Endothelial cell (in vitro differentiated cells): Measurements from ENCODE around the gene OMA1. TPM values are rescaled to one million over a fixed set of nuclear protein-coding genes. Genes with fewer than 3 reads are reported as not detected.

ENCODE experiments used
- DNase-seq: peaks from one replicate; pipeline ENCODE4 v3.0.0; 2021; ENCODE audit warnings: low spot score
- H3K27ac Mint-ChIP-seq: one replicate; pipeline ENCODE4 v1.8.0; 2021; ENCODE audit warnings: mixed read lengths, inconsistent platforms; ENCODE audit not compliant: unreplicated experiment
- H3K27me3 Mint-ChIP-seq: one replicate; pipeline ENCODE4 v1.8.0; 2021; ENCODE audit warnings: mild to moderate bottlenecking, moderate library complexity, mixed read lengths, inconsistent platforms; ENCODE audit not compliant: unreplicated experiment
- H3K36me3 Mint-ChIP-seq: one replicate; pipeline ENCODE4 v1.8.0; 2021; ENCODE audit warnings: mild to moderate bottlenecking, low read depth, mixed read lengths, inconsistent platforms; ENCODE audit not compliant: unreplicated experiment
- H3K4me1 Mint-ChIP-seq: one replicate; pipeline ENCODE4 v1.8.0; 2021; ENCODE audit warnings: mild to moderate bottlenecking, mixed read lengths, inconsistent platforms; ENCODE audit not compliant: unreplicated experiment
- H3K4me3 Mint-ChIP-seq: one replicate; pipeline ENCODE4 v1.8.0; 2021; ENCODE audit warnings: mild to moderate bottlenecking, mixed read lengths, inconsistent platforms; ENCODE audit not compliant: unreplicated experiment
- H3K9me3 Mint-ChIP-seq: one replicate; pipeline ENCODE4 v1.8.0; 2021; ENCODE audit warnings: mixed read lengths, inconsistent platforms; ENCODE audit not compliant: unreplicated experiment
- CTCF ChIP-seq: fragments of 200-600 bp; sonication (generic); IDR thresholded peaks from one replicate; pipeline ENCODE4 v1.5.0; 2021; ENCODE audit warnings: antibody characterized with exemption; ENCODE audit not compliant: unreplicated experiment
- total RNA-seq: library from RNA; stranded (reverse); fragmentation: NEBNext Ultra II Directional; extraction: Animal tissue kit (Norgen Biotek cat#: 25700); gene quantifications from one replicate; pipeline ENCODE4 v1.2.1, GENCODE V29; 2021; ENCODE audit not compliant: unreplicated experiment

OMA1 gene
- total RNA-seq, 1 donor from 2014 or later, result 7.6 TPM

GRCh38 chr1:58577654-58578030, 31.1 kb upstream of the OMA1 start:
- no peaks in the 10 kb centered on the region for H3K9me3 Mint-ChIP-seq
- peaks cover 16% of the 10 kb centered on the region for H3K27me3 Mint-ChIP-seq
- no peaks in the 10 kb centered on the region for H3K36me3 Mint-ChIP-seq
- TF ChIP-seq CTCF, result no peak
- H3K27ac Mint-ChIP-seq, result no peak overlapping the region
- H3K4me1 Mint-ChIP-seq, result peaks cover 8% of the 10 kb centered on the region
- H3K4me3 Mint-ChIP-seq, result peak overlapping the region; percentile 27
- no peak for DNase-seq

- peaks cover 16% of the 10 kb centered on the region for H3K27me3 Mint-ChIP-seq
- H3K36me3 Mint-ChIP-seq, result no peaks in the 10 kb centered on the region
- H3K9me3 Mint-ChIP-seq, result no peaks in the 10 kb centered on the region
- H3K4me1 Mint-ChIP-seq, result peaks cover 8% of the 10 kb centered on the region
- H3K4me3 Mint-ChIP-seq, result peak within 1 kb of the TSS; percentile 27
- no peak within 1 kb of the TSS for H3K27ac Mint-ChIP-seq
- peak; percentile 33 for DNase-seq
- TF ChIP-seq CTCF, result no peak
These were observed 30.5 kb upstream of the OMA1 start, which contains the start of gene TACSTD2 for GRCh38 chr1:58576727-58577653. Gene TACSTD2 (minus strand): TSS chr1:58577252. CDS start chr1:58577156, 96 bp downstream.

- Mint-ChIP-seq H3K27ac (no peak overlapping the region), H3K36me3 (no peaks in the 10 kb centered on the region), H3K27me3 (peaks cover 16% of the 10 kb centered on the region), H3K4me1 (peaks cover 8% of the 10 kb centered on the region), H3K9me3 (no peaks in the 10 kb centered on the region), H3K4me3 (no peak overlapping the region)
- TF ChIP-seq CTCF, result no peak
- no peak for DNase-seq
These were observed 29.8 kb upstream of the OMA1 start for GRCh38 chr1:58576325-58576726.

GRCh38 chr1:58575551-58576324, 29.2 kb upstream of the OMA1 start:
- H3K27me3 Mint-ChIP-seq, result peaks cover 16% of the 10 kb centered on the region
- no peak for DNase-seq
- peaks cover 8% of the 10 kb centered on the region for H3K4me1 Mint-ChIP-seq
- no peak overlapping the region for H3K4me3 Mint-ChIP-seq
- H3K9me3 Mint-ChIP-seq, result no peaks in the 10 kb centered on the region
- H3K36me3 Mint-ChIP-seq, result no peaks in the 10 kb centered on the region
- H3K27ac Mint-ChIP-seq, result no peak overlapping the region
- no peak for TF ChIP-seq CTCF
